Measurements from ENCODE around the gene HDAC9. TPM values are rescaled to one million over a fixed set of nuclear protein-coding genes. Genes with fewer than 3 reads are reported as not detected.

HDAC9 gene
- total RNA-seq, 1 experiment from 2014 or later: 7.7 TPM

DNA sequence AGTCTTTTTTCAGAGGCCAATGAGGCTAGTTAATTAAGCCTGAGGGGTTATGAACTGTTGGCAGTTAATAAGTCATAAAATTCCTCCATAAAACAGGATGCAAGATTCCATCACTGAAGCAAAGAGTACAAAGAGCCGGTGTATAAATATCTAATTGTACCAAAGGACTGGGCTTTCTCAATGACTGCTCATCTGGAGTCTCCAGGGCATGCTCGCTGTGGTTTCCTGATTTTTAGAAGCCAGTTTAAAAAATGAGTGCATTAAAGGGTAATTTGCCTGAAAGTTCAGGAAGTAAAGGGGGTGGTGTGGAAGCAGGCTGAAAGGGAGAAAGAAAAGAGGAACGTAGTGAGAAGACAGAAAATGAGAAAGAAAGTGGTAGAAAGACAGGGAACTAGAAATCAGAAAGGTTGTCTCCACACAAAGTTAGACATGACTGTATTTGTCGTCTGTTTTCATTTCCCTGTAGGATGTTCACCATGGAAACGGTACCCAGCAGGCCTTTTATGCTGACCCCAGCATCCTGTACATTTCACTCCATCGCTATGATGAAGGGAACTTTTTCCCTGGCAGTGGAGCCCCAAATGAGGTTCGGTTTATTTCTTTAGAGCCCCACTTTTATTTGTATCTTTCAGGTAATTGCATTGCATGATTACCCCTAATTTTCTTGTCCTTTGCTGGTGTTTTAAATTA lies 339.6 kb downstream of the HDAC9 start:
- no peak overlapping the region for H2BK12ac ChIP-seq (ENCODE audit: insufficient read length, low read depth, low read length)
- DNase-seq: no peak
- no peak overlapping the region for H3K9ac ChIP-seq (ENCODE audit: extremely low read depth, insufficient read length, low read length)
- no peaks in the 10 kb centered on the region for H3K27me3 ChIP-seq (ENCODE audit: insufficient read depth, low read length)
- H3K23ac ChIP-seq (ENCODE audit: insufficient read length, low read depth, low read length): no peak overlapping the region
- H4K91ac ChIP-seq (ENCODE audit: insufficient read length, low read depth, low read length): no peak overlapping the region
- no peaks in the 10 kb centered on the region for H3K79me2 ChIP-seq (ENCODE audit: insufficient read depth, low read length)
- no peak overlapping the region for H2BK5ac ChIP-seq (ENCODE audit: insufficient read length, low read length)
- no peaks in the 10 kb centered on the region for H3K4me1 ChIP-seq (ENCODE audit: insufficient read depth, low read length)
- Mint-ChIP-seq H3K36me3 (ENCODE audit: insufficient read depth in 1 of 3, low read depth in 3 of 3) (no peaks in the 10 kb centered on the region), H3K27me3 (ENCODE audit: low read depth) (no peaks in the 10 kb centered on the region), H3K27ac (0 out of 7 replicates have a peak overlapping the region, but pooled peaks of 1 of the 3 experiments have one; percentile 23), H3K4me3 (no peak overlapping the region), H3K4me1 (peaks cover 0 to 2% of the 10 kb centered on the region in 2 experiments; a peak in 1 of 4 replicates), H3K9me3 (no peaks in the 10 kb centered on the region)
- no peak overlapping the region for H3T11ph ChIP-seq (ENCODE audit: low read length)
- no peak overlapping the region for H2BK20ac ChIP-seq (ENCODE audit: low read depth, low read length, poor library complexity, severe bottlenecking)
- no peak overlapping the region for H4K5ac ChIP-seq (ENCODE audit: insufficient read length, low read depth, low read length)
- no peaks in the 10 kb centered on the region for H4K20me1 ChIP-seq (ENCODE audit: control insufficient read depth, insufficient read depth, insufficient read length)
- no peaks in the 10 kb centered on the region for H3K23me2 ChIP-seq (ENCODE audit: insufficient read length, low read depth, low read length, poor library complexity, severe bottlenecking)
- H3K56ac ChIP-seq (ENCODE audit: insufficient read length, low read depth, low read length): no peak overlapping the region
- no peak overlapping the region for H3K27ac ChIP-seq (ENCODE audit: insufficient read length, low read depth, low read length)
- no peak overlapping the region for H2BK15ac ChIP-seq (ENCODE audit: low read depth, low read length)
- no peak overlapping the region for H2AFZ ChIP-seq (ENCODE audit: low read length)
- H3K4me2 ChIP-seq (ENCODE audit: insufficient read depth, insufficient read length, low read length): no peak overlapping the region
- TF ChIP-seq, protein P1, sequence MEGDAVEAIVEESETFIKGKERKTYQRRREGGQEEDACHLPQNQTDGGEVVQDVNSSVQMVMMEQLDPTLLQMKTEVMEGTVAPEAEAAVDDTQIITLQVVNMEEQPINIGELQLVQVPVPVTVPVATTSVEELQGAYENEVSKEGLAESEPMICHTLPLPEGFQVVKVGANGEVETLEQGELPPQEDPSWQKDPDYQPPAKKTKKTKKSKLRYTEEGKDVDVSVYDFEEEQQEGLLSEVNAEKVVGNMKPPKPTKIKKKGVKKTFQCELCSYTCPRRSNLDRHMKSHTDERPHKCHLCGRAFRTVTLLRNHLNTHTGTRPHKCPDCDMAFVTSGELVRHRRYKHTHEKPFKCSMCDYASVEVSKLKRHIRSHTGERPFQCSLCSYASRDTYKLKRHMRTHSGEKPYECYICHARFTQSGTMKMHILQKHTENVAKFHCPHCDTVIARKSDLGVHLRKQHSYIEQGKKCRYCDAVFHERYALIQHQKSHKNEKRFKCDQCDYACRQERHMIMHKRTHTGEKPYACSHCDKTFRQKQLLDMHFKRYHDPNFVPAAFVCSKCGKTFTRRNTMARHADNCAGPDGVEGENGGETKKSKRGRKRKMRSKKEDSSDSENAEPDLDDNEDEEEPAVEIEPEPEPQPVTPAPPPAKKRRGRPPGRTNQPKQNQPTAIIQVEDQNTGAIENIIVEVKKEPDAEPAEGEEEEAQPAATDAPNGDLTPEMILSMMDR (conservative IDR thresholded peaks at IDR 0.05): no peak
- H3K18ac ChIP-seq (ENCODE audit: insufficient read length, low read depth, low read length): no peak overlapping the region
- no peak overlapping the region for H3K14ac ChIP-seq (ENCODE audit: insufficient read depth, low read length)
- no peaks in the 10 kb centered on the region for H3K9me3 ChIP-seq (ENCODE audit: control insufficient read depth, low read depth, low read length)
- H2AK5ac ChIP-seq (ENCODE audit: insufficient read length, low read length): no peak overlapping the region
- no peaks in the 10 kb centered on the region for H3K79me1 ChIP-seq (ENCODE audit: insufficient read depth, low read depth, low read length, poor library complexity, severe bottlenecking)
- H3K4ac ChIP-seq (ENCODE audit: low read depth, low read length): no peak overlapping the region
- WGBS (ENCODE audit: extremely low coverage, insufficient read length, low lambda C conversion rate): no CpG with 5 or more reads among the region's 7 CpGs
- no peak overlapping the region for H2BK120ac ChIP-seq (ENCODE audit: low read depth, low read length, poor library complexity, severe bottlenecking)
- H4K8ac ChIP-seq (replicated peaks; ENCODE audit: insufficient read length, low read depth, low read length): no peak overlapping the region

All from H9 (cell line).